Adrenal gland (tissue), 5 donors: ENCODE data around the gene KCNJ16.

Experiments
- POLR2A ChIP-seq, 2 donors: fragments of 450-650 bp; IDR thresholded peaks; one replicate each; pipeline ENCODE4 v1.6.1; 2017; ENCODE audit warnings: antibody characterized with exemption in 2 of 2, mild to moderate bottlenecking in 2 of 2, moderate library complexity in 1 of 2
- TF ChIP-seq, protein P1 (sequence below), 6 experiments: fragments of 450-650 bp in 4 of 6; fragments of 200-600 bp in 2 of 6; sonication (generic) in 1 of 6; IDR thresholded peaks; 1 replicate in 5 of 6; 2 replicates in 1 of 6; pipeline versions ENCODE4 v1.5.1 to v1.8.0; 2016 to 2021; ENCODE audit warnings: antibody characterized with exemption in 6 of 6, mild to moderate bottlenecking in 2 of 6, moderate library complexity in 1 of 6
- donor health status: DM: no; HTN: no; CAD: no.

DNA sequence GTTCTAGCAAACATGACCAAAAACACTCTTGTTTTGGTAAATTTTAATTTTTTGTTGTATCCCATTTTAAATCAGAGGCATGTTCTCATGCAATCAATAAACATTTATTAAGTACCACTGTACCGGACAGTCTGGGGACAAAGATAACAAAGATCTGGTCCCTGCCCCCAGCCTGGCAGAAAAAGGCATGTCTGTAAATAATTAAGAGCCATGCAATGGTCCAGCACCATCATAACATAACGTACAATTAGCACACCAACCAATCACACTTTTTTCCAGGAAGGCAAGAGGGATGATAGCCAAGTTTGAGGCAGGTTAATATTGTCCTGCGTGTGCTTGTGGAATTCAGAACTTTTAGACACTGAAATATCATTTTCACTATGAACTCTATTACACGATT is 3.5 kb downstream of the KCNJ16 start:
- TF ChIP-seq, protein P1, sequence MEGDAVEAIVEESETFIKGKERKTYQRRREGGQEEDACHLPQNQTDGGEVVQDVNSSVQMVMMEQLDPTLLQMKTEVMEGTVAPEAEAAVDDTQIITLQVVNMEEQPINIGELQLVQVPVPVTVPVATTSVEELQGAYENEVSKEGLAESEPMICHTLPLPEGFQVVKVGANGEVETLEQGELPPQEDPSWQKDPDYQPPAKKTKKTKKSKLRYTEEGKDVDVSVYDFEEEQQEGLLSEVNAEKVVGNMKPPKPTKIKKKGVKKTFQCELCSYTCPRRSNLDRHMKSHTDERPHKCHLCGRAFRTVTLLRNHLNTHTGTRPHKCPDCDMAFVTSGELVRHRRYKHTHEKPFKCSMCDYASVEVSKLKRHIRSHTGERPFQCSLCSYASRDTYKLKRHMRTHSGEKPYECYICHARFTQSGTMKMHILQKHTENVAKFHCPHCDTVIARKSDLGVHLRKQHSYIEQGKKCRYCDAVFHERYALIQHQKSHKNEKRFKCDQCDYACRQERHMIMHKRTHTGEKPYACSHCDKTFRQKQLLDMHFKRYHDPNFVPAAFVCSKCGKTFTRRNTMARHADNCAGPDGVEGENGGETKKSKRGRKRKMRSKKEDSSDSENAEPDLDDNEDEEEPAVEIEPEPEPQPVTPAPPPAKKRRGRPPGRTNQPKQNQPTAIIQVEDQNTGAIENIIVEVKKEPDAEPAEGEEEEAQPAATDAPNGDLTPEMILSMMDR (IDR thresholded peaks at IDR 0.05), result no peak
- TF ChIP-seq POLR2A (IDR thresholded peaks at IDR 0.05), result no peak
